ENCODE results near the gene CELA1.

The CELA1 gene

DNA sequence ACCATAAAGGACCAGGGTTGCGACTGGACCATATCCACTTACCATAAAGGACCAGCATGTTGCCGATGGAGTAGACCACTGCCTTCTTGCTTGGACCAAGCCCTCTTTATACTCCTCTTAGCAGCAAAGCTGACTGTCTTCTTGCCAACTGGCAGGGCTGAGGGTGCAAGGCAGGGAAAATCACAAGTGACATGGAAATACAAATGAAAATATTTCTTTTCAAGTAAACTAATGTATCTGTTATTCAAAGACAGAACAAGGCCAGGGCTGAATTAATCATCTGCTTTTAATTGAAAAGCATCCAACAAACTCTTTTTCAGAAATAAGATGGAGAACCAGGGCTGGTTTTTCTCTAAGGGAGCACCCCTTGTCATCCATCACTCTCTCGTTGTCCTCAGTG lies at the start of gene CELA1:
Gene CELA1, minus strand, starts transcription at position 99 of the 400 bp plus-strand sequence. Its CDS starts 41 bp downstream, at position 58.
- no peak within 1 kb of the TSS for H3K4me3 ChIP-seq (replicated peaks; ENCODE audit: low read depth, low read length)
- no peak for DNase-seq (ENCODE audit: extremely low read depth, low read depth)
- TF ChIP-seq, protein P1, sequence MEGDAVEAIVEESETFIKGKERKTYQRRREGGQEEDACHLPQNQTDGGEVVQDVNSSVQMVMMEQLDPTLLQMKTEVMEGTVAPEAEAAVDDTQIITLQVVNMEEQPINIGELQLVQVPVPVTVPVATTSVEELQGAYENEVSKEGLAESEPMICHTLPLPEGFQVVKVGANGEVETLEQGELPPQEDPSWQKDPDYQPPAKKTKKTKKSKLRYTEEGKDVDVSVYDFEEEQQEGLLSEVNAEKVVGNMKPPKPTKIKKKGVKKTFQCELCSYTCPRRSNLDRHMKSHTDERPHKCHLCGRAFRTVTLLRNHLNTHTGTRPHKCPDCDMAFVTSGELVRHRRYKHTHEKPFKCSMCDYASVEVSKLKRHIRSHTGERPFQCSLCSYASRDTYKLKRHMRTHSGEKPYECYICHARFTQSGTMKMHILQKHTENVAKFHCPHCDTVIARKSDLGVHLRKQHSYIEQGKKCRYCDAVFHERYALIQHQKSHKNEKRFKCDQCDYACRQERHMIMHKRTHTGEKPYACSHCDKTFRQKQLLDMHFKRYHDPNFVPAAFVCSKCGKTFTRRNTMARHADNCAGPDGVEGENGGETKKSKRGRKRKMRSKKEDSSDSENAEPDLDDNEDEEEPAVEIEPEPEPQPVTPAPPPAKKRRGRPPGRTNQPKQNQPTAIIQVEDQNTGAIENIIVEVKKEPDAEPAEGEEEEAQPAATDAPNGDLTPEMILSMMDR (IDR thresholded peaks at IDR 0.05; ENCODE audit: low read depth, low read length, missing control alignments): no peak

DNA sequence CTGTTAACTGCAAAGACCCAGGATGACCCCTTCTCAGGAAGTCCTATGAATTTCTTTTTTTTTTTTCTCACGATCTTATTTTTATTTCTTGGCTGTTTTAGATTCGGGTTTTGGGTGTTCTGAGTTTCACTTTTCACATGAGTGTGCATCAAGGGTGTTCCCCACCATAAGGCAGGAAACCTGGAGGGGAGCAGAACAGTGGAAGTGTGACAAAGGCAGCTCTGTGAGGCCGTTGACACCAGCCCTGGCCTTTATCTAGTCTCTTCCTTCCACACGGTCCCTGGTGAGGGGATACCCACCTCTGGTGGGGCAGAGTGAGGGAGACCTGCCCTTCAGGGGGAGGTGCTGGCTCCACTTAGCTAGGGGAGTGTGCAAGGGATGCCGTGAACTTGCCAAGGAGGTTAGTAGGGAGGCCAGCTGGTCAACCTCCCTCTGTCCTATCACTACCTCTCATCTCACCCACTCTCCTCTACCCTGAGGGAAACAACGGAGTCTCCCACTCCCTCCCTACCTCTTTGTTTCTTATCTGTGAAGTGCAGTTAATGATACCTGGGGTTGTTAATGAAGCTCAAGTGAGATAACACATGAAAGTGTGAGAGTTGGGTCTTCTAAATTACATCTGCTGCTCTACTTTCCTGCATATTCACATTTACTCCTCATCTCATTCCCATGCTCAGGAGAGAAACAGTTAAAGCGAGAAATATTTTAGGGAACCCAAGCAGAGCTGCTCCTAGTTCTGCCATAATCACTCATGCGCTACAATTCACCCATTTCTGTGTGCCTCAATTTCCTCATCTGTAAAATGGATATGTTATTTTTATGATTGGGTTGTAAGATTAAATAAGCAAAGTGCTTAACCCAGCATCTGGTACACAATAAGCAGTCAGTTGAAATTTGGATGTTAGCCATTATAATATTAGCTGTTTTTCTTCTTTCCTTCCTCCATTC lies 49.1 kb upstream of the CELA1 start:
- TF ChIP-seq, protein P1 (IDR thresholded peaks at IDR 0.05; ENCODE audit: low read depth, low read length, missing control alignments): no peak
- DNase-seq (ENCODE audit: extremely low read depth, low read depth): no peak
- no peak overlapping the region for H3K4me3 ChIP-seq (replicated peaks; ENCODE audit: low read depth, low read length)

DNA sequence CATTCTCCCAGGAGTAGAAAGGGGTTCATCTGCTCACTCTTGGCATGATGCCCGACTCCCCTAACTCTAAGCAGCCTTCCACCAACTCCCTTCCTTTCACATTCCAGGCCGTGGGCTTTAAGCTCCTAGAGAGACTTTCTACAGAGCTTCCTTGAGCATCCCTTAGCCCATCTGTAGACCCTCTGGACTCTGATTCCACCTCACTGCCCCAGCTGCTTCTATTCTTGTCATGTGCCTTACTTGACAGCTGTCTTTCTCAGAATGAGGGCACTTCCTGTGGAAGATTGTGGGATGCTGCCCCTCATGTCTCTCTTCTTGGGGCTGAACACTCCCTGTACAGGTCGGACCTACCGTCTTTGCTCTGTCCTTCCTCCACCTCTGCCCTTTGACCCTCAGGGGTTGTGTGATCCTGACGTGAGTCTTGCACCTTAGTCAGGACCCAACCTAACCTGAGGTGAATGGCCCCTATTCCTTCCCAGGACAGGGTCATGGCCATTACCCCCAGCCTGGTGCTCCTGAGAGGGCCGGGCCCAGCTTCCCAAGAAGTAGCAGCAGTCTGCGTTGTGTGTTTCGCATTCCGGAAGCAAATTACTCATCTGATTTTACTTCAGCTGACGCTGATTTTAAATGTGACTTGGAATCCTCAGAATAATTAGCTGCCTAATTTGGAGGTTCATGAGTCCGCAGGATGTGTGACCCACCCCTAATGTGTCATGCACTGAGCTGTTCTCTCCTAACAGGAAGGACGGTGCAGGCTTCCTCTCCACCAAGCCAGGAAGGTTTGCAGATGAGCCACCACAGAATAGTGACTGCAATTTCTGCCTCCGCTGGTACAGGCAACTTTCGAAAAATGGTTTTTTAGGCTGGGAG lies 47.4 kb upstream of the CELA1 start:
- TF ChIP-seq, protein P1 (IDR thresholded peaks at IDR 0.05; ENCODE audit: low read depth, low read length, missing control alignments): no peak
- no peak overlapping the region for H3K4me3 ChIP-seq (replicated peaks; ENCODE audit: low read depth, low read length)
- peak; percentile 72 for DNase-seq (ENCODE audit: extremely low read depth, low read depth)

DNA sequence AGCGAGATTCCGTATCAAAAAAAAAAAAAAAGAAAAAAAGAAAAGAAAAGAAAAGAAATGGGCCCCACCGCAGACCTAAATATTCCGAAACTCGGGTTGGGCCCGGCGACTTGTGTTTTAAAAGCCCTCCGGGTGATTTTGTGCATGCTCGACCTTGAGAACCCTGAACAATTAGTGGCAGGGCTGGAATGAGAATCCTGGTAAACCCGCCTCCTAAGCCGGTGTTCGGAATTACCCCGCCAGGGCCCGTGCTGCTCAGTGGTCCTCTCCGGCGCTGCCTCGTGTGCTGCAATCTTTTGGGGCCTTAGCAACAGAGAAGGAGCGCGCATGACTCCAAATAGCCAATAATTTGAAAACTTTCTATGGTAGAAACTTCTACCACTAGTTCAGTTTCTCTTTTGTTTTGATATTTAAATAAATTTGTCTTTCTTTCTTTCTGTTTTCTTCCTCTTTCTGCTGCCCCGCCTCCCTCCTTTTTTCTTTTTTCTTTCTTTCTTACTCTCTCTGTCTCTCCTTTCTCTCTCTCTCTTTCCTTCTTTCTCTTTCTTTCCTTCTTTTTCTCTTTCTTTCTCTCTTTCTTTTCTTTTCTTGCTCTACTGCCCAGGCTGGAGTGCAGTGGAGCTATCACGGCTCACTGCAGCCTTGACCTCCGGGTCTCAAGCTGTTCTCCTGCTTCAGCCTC lies 46.2 kb upstream of the CELA1 start:
- peak overlapping the region; percentile 51; the same call in 1 of the 2 replicates for H3K4me3 ChIP-seq (replicated peaks; ENCODE audit: low read depth, low read length)
- TF ChIP-seq, protein P1 (IDR thresholded peaks at IDR 0.05; ENCODE audit: low read depth, low read length, missing control alignments): no peak
- no peak for DNase-seq (ENCODE audit: extremely low read depth, low read depth)

DNA sequence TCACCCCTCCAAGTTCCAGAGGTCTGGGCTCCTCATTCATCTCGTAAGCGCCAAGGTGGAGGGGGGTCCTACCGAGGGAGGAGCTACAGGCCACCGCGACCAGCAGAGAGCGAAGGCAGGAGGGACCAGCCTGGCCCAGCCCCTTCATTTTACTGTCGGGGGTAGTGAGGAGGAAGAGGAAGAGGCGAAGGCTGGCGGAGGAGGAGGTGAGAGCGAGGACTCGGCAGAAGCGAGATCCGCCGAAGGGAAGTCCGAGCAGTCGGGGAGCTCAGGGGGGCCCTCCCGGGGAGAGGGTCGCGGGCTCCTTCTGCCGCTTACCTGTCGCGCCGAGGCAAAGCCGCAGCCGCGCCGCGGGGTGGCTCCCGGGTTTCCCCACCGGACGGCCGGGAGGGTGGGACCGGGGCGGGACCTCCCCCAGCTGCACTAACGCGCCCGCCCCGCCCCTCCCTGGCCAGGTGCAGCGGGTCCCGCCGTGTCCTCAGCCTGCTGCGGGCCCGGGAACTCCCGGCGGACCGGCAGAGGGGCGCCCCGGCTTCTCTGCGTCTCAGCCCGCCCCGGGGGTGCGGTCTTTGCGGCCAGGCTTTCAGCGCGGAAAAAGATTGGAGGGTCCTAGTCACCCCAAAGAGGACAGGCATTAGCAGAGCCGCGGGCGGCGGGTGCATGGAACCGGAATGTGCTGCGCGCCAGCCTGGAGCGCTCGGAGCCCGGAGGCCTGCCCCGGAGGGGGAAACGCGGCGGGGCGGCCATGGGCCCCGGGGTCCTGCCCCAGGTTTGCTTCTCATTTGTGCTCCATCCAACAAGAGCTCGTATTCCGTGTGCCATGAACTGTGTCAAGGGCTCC lies 45.0 kb upstream of the CELA1 start, which contains the start of gene GALNT6:
Gene GALNT6, minus strand, starts transcription at position 124 of the 841 bp plus-strand sequence. CDS start 11,625 bp downstream, outside the sequence.
- TF ChIP-seq, protein P1 (IDR thresholded peaks at IDR 0.05; ENCODE audit: low read depth, low read length, missing control alignments): no peak
- peak within 1 kb of the TSS; percentile 51 for H3K4me3 ChIP-seq (replicated peaks; ENCODE audit: low read depth, low read length)
- no peak for DNase-seq (ENCODE audit: extremely low read depth, low read depth)

All from HFF-Myc (cell line).